ENCODE results near the gene CLDN8. TPM values are rescaled to one million over a fixed set of nuclear protein-coding genes. Genes with fewer than 3 reads are reported as not detected.

Gene CLDN8
- total and polyA plus RNA-seq, 9 of the 15 experiments (the other 6 are each of a cell fraction or from before 2014, with no cell fraction given): not detected

DNA sequence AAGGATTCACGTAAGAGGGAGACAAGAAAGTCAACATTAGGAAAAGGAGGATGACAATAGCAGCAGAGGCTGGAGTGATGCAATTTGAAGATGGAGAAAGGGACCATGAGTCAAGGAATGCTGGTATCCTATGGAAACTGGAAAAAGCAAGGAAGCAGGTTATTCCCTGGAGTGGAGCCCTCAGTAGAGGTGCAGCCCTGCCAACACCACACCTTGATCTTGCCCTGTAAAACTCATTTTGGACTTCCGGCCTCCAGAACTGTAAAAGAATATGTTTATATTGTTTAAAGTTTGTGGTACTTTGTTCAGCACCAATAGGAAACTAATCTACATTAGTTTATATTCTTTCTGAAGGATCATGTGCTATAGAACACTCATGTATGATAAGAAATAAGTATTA is 29.7 kb downstream of the CLDN8 start:
- POLR2A ChIA-PET: interaction anchor here (0.6 kb wide), 1 partner anchor 829 kb away, joined by 3 read pairs; no protein-coding TSS in a partner anchor

More for the DNA sequence above, 29.7 kb downstream of the CLDN8 start:
- WGBS (ENCODE audit: insufficient coverage, low coverage, missing lambda C conversion rate): 3% methylated on average over 2 of the region's 2 CpGs
- Histone ChIP-seq H3K27ac (ENCODE audit: extremely low read depth, low read depth, low read length) (no peak overlapping the region), H2AFZ (ENCODE audit: low read depth, low read length) (no peak overlapping the region), H3K9me3 (replicated peaks; ENCODE audit: control insufficient read depth, insufficient read depth, low read depth, low read length) (no peaks in the 10 kb centered on the region), H3K4me2 (ENCODE audit: insufficient read depth, low read length) (no peak overlapping the region), H3K79me2 (ENCODE audit: control insufficient read depth, insufficient read depth, low read length) (no peaks in the 10 kb centered on the region), H3K4me3 (no peak overlapping the region), H3K9ac (ENCODE audit: insufficient read depth in 1 of 2, low read depth in 2 of 2, low read length in 2 of 2) (no peak overlapping the region), H3K27me3 (ENCODE audit: control insufficient read depth in 2 of 2, insufficient read depth in 2 of 2, low read length in 2 of 2) (no peaks in the 10 kb centered on the region), H3K36me3 (ENCODE audit: control insufficient read depth, insufficient read depth, low read length) (no peaks in the 10 kb centered on the region), H3K9me1 (ENCODE audit: control insufficient read depth, insufficient read depth, low read length) (no peaks in the 10 kb centered on the region), H3K4me1 (replicated peaks in 1 of 2; ENCODE audit: control insufficient read depth in 2 of 2, insufficient read depth in 2 of 2, low read length in 2 of 2) (no peaks in the 10 kb centered on the region), H4K20me1 (replicated peaks; ENCODE audit: control insufficient read depth, insufficient read depth, low read length) (no peaks in the 10 kb centered on the region)
- no peak for DNase-seq (ENCODE audit: extremely low read depth in 1 of 4, low spot score in 3 of 4)
- intact Hi-C loops (cut with micrococcal nuclease): no loop called here
- TF ChIP-seq TCF15 (CRISPR knock-in tag; IDR thresholded peaks at IDR 0.05) (no peak), SMARCB1 (IDR thresholded peaks at IDR 0.05; ENCODE audit: insufficient read length, low read depth) (no peak), PML (IDR thresholded peaks at IDR 0.05; ENCODE audit: low read length) (no peak), NFATC3 (IDR thresholded peaks at IDR 0.05) (no peak), NFRKB (IDR thresholded peaks at IDR 0.05; ENCODE audit: low read depth) (no peak), PRMT5 (CRISPR knock-in tag; IDR thresholded peaks at IDR 0.05) (no peak), ARHGAP35 (IDR thresholded peaks at IDR 0.05; ENCODE audit: partially characterized antibody) (no peak), SRF (CRISPR knock-in tag; IDR thresholded peaks at IDR 0.05) (no peak), MLLT1 (IDR thresholded peaks at IDR 0.05) (no peak), HDAC2 (IDR thresholded peaks at IDR 0.05) (no peak), ZNF280A (IDR thresholded peaks at IDR 0.05; ENCODE audit: low read depth, partially characterized antibody) (no peak), MCM5 (IDR thresholded peaks at IDR 0.05; ENCODE audit: low read depth) (no peak), ZNF586 (CRISPR knock-in tag; conservative IDR thresholded peaks at IDR 0.05) (no peak), ZNF263 (CRISPR knock-in tag; IDR thresholded peaks at IDR 0.05; ENCODE audit: borderline replicate concordance) (no peak), ATF4 (CRISPR knock-in tag; IDR thresholded peaks at IDR 0.05) (no peak), ZBTB8A (IDR thresholded peaks at IDR 0.05; ENCODE audit: partially characterized antibody) (no peak), NUFIP1 (IDR thresholded peaks at IDR 0.05; ENCODE audit: partially characterized antibody) (no peak)
- TF ChIP-seq, protein P1, sequence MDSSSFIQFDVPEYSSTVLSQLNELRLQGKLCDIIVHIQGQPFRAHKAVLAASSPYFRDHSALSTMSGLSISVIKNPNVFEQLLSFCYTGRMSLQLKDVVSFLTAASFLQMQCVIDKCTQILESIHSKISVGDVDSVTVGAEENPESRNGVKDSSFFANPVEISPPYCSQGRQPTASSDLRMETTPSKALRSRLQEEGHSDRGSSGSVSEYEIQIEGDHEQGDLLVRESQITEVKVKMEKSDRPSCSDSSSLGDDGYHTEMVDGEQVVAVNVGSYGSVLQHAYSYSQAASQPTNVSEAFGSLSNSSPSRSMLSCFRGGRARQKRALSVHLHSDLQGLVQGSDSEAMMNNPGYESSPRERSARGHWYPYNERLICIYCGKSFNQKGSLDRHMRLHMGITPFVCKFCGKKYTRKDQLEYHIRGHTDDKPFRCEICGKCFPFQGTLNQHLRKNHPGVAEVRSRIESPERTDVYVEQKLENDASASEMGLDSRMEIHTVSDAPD (CRISPR knock-in tag; IDR thresholded peaks at IDR 0.05): no peak
- TF ChIP-seq, protein P2, sequence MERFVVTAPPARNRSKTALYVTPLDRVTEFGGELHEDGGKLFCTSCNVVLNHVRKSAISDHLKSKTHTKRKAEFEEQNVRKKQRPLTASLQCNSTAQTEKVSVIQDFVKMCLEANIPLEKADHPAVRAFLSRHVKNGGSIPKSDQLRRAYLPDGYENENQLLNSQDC (CRISPR knock-in tag; IDR thresholded peaks at IDR 0.05): no peak
- CTCF ChIA-PET (ENCODE audit: low intra/inter-chr PET ratio): no interaction called here
- FAIRE-seq: no peak
- no peak for ATAC-seq
- BruUV-seq (replicated peaks): no TSS peak
- in situ Hi-C loops (cut with MboI): no loop called here
